ENCODE results near the gene TEPSIN.

Gene TEPSIN

DNA sequence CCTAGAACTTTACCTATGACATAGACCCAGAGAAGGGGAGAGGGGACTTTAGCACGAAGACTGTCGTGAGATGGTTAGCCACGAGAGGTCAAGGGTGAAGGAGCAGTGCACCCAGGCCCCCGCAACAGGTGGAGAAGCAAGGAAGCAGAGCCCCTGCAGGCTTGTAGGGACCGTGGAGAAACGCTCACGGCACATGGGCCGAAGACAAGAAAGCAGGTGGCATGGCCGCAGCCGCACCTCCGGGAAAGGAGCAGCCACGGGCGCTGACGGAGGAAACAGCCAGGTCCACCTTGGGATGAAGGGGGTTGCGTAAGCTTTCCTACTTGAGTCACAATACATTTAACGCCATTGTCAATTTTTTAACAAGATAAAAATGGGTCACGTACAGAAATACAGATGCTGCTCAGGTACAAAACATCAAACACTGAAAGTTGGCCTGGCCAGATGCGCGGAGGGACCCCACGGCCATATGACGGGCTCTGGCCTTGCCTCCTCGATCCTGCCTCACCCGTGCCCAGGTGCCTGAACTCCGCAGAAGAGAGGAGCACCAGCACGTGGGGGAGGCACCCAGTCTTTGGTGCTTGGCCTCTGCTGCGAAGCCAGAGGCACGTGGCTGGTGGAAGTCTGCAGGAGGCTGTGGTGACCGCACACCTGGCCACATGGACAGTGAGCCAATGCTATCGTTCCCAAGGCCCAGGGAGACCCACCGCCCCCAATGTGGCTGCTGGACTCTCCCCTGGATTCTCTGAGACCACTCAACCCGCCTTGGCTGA, 35.0 kb upstream of the TEPSIN start:
- TF ChIP-seq, protein P1, sequence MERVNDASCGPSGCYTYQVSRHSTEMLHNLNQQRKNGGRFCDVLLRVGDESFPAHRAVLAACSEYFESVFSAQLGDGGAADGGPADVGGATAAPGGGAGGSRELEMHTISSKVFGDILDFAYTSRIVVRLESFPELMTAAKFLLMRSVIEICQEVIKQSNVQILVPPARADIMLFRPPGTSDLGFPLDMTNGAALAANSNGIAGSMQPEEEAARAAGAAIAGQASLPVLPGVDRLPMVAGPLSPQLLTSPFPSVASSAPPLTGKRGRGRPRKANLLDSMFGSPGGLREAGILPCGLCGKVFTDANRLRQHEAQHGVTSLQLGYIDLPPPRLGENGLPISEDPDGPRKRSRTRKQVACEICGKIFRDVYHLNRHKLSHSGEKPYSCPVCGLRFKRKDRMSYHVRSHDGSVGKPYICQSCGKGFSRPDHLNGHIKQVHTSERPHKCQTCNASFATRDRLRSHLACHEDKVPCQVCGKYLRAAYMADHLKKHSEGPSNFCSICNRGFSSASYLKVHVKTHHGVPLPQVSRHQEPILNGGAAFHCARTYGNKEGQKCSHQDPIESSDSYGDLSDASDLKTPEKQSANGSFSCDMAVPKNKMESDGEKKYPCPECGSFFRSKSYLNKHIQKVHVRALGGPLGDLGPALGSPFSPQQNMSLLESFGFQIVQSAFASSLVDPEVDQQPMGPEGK (CRISPR knock-in tag; IDR thresholded peaks at IDR 0.05; ENCODE audit: borderline replicate concordance), result no peak
- TF ChIP-seq GLIS3 (CRISPR knock-in tag; IDR thresholded peaks at IDR 0.05) (no peak), PPARA (CRISPR knock-in tag; IDR thresholded peaks at IDR 0.05; ENCODE audit: borderline replicate concordance) (no peak), ZC3H10 (CRISPR knock-in tag; IDR thresholded peaks at IDR 0.05) (no peak), BACH2 (CRISPR knock-in tag; IDR thresholded peaks at IDR 0.05; ENCODE audit: borderline replicate concordance) (no peak), ARNTL (CRISPR knock-in tag; IDR thresholded peaks at IDR 0.05; ENCODE audit: borderline replicate concordance, low read depth) (no peak), CSDC2 (CRISPR knock-in tag; IDR thresholded peaks at IDR 0.05) (no peak), RARB (CRISPR knock-in tag; IDR thresholded peaks at IDR 0.05) (no peak), ZNF8 (CRISPR knock-in tag; IDR thresholded peaks at IDR 0.05) (no peak), TCF4 (CRISPR knock-in tag; IDR thresholded peaks at IDR 0.05; ENCODE audit: borderline replicate concordance) (no peak), ZNF565 (CRISPR knock-in tag; conservative IDR thresholded peaks at IDR 0.05; ENCODE audit: low read depth) (no peak), SNAI2 (CRISPR knock-in tag; IDR thresholded peaks at IDR 0.05) (no peak)
- TF ChIP-seq, protein P2, sequence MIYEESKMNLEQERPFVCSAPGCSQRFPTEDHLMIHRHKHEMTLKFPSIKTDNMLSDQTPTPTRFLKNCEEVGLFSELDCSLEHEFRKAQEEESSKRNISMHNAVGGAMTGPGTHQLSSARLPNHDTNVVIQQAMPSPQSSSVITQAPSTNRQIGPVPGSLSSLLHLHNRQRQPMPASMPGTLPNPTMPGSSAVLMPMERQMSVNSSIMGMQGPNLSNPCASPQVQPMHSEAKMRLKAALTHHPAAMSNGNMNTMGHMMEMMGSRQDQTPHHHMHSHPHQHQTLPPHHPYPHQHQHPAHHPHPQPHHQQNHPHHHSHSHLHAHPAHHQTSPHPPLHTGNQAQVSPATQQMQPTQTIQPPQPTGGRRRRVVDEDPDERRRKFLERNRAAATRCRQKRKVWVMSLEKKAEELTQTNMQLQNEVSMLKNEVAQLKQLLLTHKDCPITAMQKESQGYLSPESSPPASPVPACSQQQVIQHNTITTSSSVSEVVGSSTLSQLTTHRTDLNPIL (CRISPR knock-in tag; IDR thresholded peaks at IDR 0.05; ENCODE audit: low read depth), result no peak
- TF ChIP-seq, protein P3, sequence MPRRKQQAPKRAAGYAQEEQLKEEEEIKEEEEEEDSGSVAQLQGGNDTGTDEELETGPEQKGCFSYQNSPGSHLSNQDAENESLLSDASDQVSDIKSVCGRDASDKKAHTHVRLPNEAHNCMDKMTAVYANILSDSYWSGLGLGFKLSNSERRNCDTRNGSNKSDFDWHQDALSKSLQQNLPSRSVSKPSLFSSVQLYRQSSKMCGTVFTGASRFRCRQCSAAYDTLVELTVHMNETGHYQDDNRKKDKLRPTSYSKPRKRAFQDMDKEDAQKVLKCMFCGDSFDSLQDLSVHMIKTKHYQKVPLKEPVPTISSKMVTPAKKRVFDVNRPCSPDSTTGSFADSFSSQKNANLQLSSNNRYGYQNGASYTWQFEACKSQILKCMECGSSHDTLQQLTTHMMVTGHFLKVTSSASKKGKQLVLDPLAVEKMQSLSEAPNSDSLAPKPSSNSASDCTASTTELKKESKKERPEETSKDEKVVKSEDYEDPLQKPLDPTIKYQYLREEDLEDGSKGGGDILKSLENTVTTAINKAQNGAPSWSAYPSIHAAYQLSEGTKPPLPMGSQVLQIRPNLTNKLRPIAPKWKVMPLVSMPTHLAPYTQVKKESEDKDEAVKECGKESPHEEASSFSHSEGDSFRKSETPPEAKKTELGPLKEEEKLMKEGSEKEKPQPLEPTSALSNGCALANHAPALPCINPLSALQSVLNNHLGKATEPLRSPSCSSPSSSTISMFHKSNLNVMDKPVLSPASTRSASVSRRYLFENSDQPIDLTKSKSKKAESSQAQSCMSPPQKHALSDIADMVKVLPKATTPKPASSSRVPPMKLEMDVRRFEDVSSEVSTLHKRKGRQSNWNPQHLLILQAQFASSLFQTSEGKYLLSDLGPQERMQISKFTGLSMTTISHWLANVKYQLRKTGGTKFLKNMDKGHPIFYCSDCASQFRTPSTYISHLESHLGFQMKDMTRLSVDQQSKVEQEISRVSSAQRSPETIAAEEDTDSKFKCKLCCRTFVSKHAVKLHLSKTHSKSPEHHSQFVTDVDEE (CRISPR knock-in tag; IDR thresholded peaks at IDR 0.05), result no peak
- TF ChIP-seq, protein P4, sequence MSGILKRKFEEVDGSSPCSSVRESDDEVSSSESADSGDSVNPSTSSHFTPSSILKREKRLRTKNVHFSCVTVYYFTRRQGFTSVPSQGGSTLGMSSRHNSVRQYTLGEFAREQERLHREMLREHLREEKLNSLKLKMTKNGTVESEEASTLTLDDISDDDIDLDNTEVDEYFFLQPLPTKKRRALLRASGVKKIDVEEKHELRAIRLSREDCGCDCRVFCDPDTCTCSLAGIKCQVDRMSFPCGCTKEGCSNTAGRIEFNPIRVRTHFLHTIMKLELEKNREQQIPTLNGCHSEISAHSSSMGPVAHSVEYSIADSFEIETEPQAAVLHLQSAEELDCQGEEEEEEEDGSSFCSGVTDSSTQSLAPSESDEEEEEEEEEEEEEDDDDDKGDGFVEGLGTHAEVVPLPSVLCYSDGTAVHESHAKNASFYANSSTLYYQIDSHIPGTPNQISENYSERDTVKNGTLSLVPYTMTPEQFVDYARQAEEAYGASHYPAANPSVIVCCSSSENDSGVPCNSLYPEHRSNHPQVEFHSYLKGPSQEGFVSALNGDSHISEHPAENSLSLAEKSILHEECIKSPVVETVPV (CRISPR knock-in tag; IDR thresholded peaks at IDR 0.05), result no peak
- TF ChIP-seq, protein P5, sequence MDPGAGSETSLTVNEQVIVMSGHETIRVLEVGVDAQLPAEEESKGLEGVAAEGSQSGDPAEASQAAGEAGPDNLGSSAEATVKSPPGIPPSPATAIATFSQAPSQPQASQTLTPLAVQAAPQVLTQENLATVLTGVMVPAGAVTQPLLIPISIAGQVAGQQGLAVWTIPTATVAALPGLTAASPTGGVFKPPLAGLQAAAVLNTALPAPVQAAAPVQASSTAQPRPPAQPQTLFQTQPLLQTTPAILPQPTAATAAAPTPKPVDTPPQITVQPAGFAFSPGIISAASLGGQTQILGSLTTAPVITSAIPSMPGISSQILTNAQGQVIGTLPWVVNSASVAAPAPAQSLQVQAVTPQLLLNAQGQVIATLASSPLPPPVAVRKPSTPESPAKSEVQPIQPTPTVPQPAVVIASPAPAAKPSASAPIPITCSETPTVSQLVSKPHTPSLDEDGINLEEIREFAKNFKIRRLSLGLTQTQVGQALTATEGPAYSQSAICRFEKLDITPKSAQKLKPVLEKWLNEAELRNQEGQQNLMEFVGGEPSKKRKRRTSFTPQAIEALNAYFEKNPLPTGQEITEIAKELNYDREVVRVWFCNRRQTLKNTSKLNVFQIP (CRISPR knock-in tag; IDR thresholded peaks at IDR 0.05; ENCODE audit: borderline replicate concordance, low read depth), result no peak
- ATAC-seq, result no peak

DNA sequence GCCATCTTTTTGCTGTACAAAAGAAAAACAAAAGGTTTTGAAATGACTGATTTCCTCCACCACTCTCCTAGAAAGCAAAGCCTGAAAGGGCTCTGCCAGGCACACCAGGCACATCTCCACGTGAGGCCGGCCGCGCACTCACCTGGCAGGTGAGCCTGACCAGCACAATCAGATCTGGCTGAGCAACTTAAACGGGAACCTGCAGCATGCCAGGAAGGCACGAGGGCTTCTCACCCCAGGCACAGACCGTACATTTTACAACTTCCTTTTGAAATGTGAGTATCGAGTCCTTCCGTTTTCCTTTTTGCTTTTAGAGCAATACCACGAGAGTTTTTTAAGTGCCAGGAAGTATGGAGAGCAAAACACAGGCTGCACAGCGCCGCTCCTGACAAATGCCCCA, 33.8 kb upstream of the TEPSIN start:
- ATAC-seq, result no peak
- TF ChIP-seq BACH2 (CRISPR knock-in tag; IDR thresholded peaks at IDR 0.05; ENCODE audit: borderline replicate concordance) (no peak), ZFP3 (CRISPR knock-in tag; IDR thresholded peaks at IDR 0.05) (no peak), PPARA (CRISPR knock-in tag; IDR thresholded peaks at IDR 0.05; ENCODE audit: borderline replicate concordance) (no peak), ISL1 (CRISPR knock-in tag; IDR thresholded peaks at IDR 0.05) (no peak), SNAI2 (CRISPR knock-in tag; IDR thresholded peaks at IDR 0.05) (no peak), ZNF565 (CRISPR knock-in tag; conservative IDR thresholded peaks at IDR 0.05; ENCODE audit: low read depth) (no peak), ZFP30 (CRISPR knock-in tag; IDR thresholded peaks at IDR 0.05) (no peak), ZC3H10 (CRISPR knock-in tag; IDR thresholded peaks at IDR 0.05) (no peak), OSR1 (CRISPR knock-in tag; IDR thresholded peaks at IDR 0.05) (no peak)
- TF ChIP-seq, protein P3 (CRISPR knock-in tag; IDR thresholded peaks at IDR 0.05), result no peak
- TF ChIP-seq, protein P5 (CRISPR knock-in tag; IDR thresholded peaks at IDR 0.05; ENCODE audit: borderline replicate concordance, low read depth), result no peak
- TF ChIP-seq, protein P2 (CRISPR knock-in tag; IDR thresholded peaks at IDR 0.05; ENCODE audit: low read depth), result no peak
- TF ChIP-seq, protein P1 (CRISPR knock-in tag; IDR thresholded peaks at IDR 0.05; ENCODE audit: borderline replicate concordance), result no peak

Data from SK-N-SH treated with all-trans-retinoic acid at 6 μM for 48 hours (cell line).